ENCODE results near the gene CLIP3.

DNA sequence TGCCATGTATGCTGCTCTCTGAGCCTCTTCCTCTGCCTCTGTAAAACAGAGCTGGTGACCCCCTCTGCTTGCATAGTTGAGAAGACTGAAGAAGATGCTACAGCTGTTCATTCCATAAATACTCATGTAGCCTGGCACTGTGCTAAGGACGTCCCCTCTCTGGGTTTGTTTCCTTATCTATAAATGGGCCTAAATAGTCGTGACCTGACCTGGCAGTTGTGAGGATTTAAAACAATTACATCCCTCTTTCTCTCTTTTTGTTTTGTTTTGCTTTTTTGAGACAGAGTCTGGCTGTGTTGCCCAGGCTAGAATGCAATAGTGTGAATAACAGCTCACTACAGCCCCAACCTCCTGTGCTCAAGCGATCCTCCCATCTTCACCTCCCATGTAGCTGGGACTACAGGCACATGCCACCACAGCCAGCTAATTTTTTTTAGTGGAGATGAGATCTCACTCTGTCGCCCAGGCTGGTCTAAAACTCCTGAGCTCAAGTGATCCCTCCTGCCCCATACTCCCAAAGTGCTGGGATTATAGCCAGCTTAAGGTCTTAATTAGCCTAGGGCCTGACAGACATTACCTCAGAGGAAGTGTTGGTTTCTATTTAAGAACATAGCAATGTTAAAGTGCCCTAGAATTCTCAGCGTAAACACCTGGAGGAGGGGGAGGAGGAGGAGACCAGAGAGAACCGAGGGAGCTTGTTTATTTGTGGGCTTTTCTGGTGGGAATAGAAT lies 26.7 kb upstream of the CLIP3 start:
- TF ChIP-seq, protein P1, sequence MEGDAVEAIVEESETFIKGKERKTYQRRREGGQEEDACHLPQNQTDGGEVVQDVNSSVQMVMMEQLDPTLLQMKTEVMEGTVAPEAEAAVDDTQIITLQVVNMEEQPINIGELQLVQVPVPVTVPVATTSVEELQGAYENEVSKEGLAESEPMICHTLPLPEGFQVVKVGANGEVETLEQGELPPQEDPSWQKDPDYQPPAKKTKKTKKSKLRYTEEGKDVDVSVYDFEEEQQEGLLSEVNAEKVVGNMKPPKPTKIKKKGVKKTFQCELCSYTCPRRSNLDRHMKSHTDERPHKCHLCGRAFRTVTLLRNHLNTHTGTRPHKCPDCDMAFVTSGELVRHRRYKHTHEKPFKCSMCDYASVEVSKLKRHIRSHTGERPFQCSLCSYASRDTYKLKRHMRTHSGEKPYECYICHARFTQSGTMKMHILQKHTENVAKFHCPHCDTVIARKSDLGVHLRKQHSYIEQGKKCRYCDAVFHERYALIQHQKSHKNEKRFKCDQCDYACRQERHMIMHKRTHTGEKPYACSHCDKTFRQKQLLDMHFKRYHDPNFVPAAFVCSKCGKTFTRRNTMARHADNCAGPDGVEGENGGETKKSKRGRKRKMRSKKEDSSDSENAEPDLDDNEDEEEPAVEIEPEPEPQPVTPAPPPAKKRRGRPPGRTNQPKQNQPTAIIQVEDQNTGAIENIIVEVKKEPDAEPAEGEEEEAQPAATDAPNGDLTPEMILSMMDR (conservative IDR thresholded peaks at IDR 0.05 in 1 of 2, IDR thresholded peaks at IDR 0.05 in 1 of 2; ENCODE audit: low read depth in 1 of 2, low read length in 2 of 2) = no peak
- no peak for TF ChIP-seq EZH2 (IDR thresholded peaks at IDR 0.05; ENCODE audit: low read length, missing control alignments)

Data from fibroblast of lung (primary cell).